NCI-H1694 (cell line): Measurements from ENCODE around the gene MIDN.
A peak's percentile ranks its signal among the peaks of the same experiment; 100 is the strongest.

Experiments used
- DNase-seq: peaks from one replicate; lab custom pipeline; 2025; lab: John Stamatoyannopoulos, UW

The MIDN gene

GRCh38 chr19:1259206-1259875 lies 11.0 kb downstream of the MIDN start:
- DNase-seq = no peak

- no peak for DNase-seq
Observed at GRCh38 chr19:1259876-1260748, 11.7 kb downstream of the MIDN start.

GRCh38 chr19:1260749-1261537 lies 12.6 kb downstream of the MIDN start:
- DNase-seq = peak; percentile 67

- no peak for DNase-seq
Observed at GRCh38 chr19:1261538-1261797, 13.1 kb downstream of the MIDN start.

GRCh38 chr19:1261798-1262622 lies 13.6 kb downstream of the MIDN start:
- no peak for DNase-seq

GRCh38 chr19:1262623-1263123 lies 14.3 kb downstream of the MIDN start:
- no peak for DNase-seq

GRCh38 chr19:1263188-1263587 lies 14.8 kb downstream of the MIDN start:
- no peak for DNase-seq

- DNase-seq = no peak
Observed at GRCh38 chr19:1264801-1265614, 16.6 kb downstream of the MIDN start.

GRCh38 chr19:1265615-1266128 lies 17.3 kb downstream of the MIDN start:
- DNase-seq = no peak

- DNase-seq = no peak
Observed at GRCh38 chr19:1266129-1266915, 17.9 kb downstream of the MIDN start.

- DNase-seq = no peak
Observed at GRCh38 chr19:1266916-1267476, 18.6 kb downstream of the MIDN start.

- no peak for DNase-seq
Observed at GRCh38 chr19:1267477-1268225, 19.3 kb downstream of the MIDN start.

GRCh38 chr19:1268226-1269064 lies 20.1 kb downstream of the MIDN start:
- no peak for DNase-seq

GRCh38 chr19:1269065-1269477 lies 20.7 kb downstream of the MIDN start, which contains the start of gene CIRBP:
TSS of gene CIRBP (plus strand) at chr19:1269332. CDS start at chr19:1270934, 1,602 bp downstream.
- peak; percentile 94 for DNase-seq

GRCh38 chr19:1269478-1270212 lies 21.3 kb downstream of the MIDN start:
- DNase-seq = peak; percentile 22

- DNase-seq = no peak
Observed at GRCh38 chr19:1270213-1270853, 21.9 kb downstream of the MIDN start.
